IPS DF 6.9 (cell line): ENCODE measurements around the gene SOHLH1.

Source experiments
- DNase-seq: peaks from one replicate; pipeline ENCODE4 v3.0.0-alpha.2; 2013; ENCODE audit warnings: low read depth, low spot score
- H3K27ac ChIP-seq: one replicate; pipeline ENCODE4 v1.5.1; 2013; ENCODE audit warnings: low read length, control low read depth
- H3K27me3 ChIP-seq: 2 replicates; pipeline ENCODE4 v1.6.1; 2013; ENCODE audit warnings: mild to moderate bottlenecking, low read length; ENCODE audit not compliant: control insufficient read depth, insufficient read depth
- H3K36me3 ChIP-seq: 2 replicates; pipeline ENCODE4 v1.6.1; 2013; ENCODE audit warnings: low read length; ENCODE audit not compliant: control insufficient read depth, insufficient read depth
- H3K4me1 ChIP-seq: 2 replicates; pipeline ENCODE4 v1.6.1; 2013; ENCODE audit warnings: low read length; ENCODE audit not compliant: control insufficient read depth, insufficient read depth
- H3K4me3 ChIP-seq: 2 replicates; pipeline ENCODE4 v1.5.1; 2013; ENCODE audit warnings: mild to moderate bottlenecking, low read length
- H3K9me3 ChIP-seq: 2 replicates; pipeline ENCODE4 v1.6.1; 2013; ENCODE audit warnings: low read length, inconsistent platforms; ENCODE audit not compliant: control insufficient read depth, insufficient read depth
- WGBS: extraction: QIAGEN DNeasy Blood & Tissue Kit; methylation state at CpG from one replicate; pipeline ENCODE4 v1.1.7; 2013; ENCODE audit warnings: mixed read lengths, missing lambda C conversion rate; ENCODE audit not compliant: insufficient read length, insufficient coverage; 5-methylcytosine and 5-hydroxymethylcytosine counted together

The SOHLH1 gene

DNA sequence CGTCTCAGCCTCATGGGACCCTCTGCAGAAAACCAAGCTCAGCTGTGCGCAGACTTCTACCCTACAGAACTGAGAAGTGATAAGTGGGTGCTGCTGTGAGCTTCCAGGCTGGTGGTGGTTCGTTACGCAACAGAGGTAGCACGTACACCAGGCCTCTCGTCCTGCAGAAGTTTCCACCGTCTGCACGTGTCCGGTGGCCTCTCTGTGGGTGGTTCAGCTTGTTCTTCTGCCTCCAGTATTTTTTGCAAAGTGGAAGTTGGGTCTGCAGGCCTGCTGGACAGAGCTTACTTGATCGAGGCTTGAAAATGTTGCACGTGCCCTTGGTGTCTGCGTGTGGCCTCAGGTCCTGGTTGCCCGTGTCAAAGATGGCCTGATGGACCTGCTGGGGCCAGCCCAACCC is 30.2 kb upstream of the SOHLH1 start:
- WGBS, result no CpG with 5 or more reads among the region's 13 CpGs
- H3K4me3 ChIP-seq, result no peak overlapping the region
- H3K27me3 ChIP-seq, result no peaks in the 10 kb centered on the region
- peaks cover 3% of the 10 kb centered on the region; the same call in 1 of the 2 replicates for H3K36me3 ChIP-seq
- peaks cover 4% of the 10 kb centered on the region for H3K4me1 ChIP-seq
- DNase-seq, result no peak
- peaks cover 3% of the 10 kb centered on the region for H3K9me3 ChIP-seq
- no peak overlapping the region for H3K27ac ChIP-seq

- peaks cover 3% of the 10 kb centered on the region for H3K9me3 ChIP-seq
- WGBS, result no CpG with 5 or more reads among the region's 18 CpGs
- peaks cover 4% of the 10 kb centered on the region for H3K4me1 ChIP-seq
- no peak overlapping the region for H3K27ac ChIP-seq
- no peak for DNase-seq
- H3K4me3 ChIP-seq, result no peak overlapping the region
- H3K36me3 ChIP-seq, result peaks cover 3% of the 10 kb centered on the region; the same call in 1 of the 2 replicates
- no peaks in the 10 kb centered on the region for H3K27me3 ChIP-seq
Measured at GRCh38 chr9:135728436-135729110, 29.3 kb upstream of the SOHLH1 start.

DNA sequence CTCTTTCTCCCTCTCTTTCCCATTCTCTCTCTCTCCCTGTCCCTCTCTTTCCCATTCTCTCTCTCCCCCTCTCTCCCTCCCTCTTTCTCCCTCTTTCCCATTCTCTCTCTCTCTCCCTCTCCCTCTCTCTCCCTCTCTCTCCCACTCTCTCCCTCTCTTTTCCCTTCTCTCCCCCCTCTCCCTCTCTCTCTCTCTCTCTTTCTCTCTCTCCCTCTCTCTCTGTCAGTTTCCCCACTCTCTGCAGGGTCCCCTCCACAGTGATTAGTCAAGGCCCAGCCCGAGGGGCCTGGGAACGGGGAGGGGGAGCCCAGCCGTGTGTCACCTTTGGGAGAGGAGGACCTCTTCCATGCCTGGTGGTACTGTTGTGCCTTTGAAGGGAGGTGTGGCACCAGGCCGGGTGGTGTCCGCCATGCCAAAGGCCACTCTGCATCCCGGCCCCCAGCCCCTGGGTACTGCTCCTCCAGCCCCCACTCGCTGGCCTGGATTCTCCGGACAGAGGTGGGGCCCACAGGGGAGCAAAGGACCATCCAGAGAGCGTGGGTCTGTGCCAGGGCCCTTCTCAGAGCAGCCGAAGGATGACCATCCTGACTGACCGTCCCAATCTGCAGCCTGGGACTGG is 28.1 kb upstream of the SOHLH1 start:
- no peak for DNase-seq
- Histone ChIP-seq H3K4me1 (peaks cover 4% of the 10 kb centered on the region), H3K36me3 (peaks cover 3% of the 10 kb centered on the region; the same call in 1 of the 2 replicates), H3K4me3 (no peak overlapping the region), H3K9me3 (peaks cover 3% of the 10 kb centered on the region), H3K27me3 (no peaks in the 10 kb centered on the region), H3K27ac (no peak overlapping the region)
- no CpG with 5 or more reads among the region's 11 CpGs for WGBS

DNA sequence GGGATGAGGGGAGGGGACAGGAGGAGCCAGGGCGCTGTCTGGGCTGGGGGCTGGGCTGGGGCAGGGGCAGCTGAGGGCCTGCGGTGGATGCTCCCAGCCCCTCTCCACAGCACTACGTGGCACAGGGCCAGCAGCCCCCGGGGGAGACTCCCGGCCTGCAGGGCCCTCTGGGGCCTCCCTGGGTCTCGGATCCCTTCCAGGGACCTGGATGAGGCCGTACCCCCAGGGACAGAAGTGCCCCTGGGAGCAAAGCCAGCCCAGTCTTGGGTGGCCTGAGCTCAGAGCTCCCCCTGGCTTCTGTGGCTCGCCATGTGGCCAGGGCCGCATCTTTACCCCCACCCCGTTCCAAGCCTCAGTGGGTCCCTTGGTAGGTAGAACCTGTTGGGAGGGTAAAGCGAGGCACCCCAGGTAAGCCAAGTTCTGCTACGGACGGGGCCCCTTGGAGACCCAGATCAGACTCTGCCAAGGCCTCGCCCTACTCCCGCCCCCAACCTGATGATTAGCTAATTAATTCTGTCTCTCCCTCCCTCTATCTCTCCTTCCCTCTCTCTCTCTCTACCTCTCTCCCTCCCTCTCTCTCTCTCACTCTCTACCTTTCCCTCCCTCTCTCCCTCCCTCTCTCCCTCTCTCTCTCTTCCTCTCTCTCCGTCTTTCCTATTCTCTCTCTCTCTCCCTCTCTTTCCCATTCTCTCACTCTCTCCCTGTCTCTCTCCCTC is 27.0 kb upstream of the SOHLH1 start:
- DNase-seq, result no peak
- WGBS, result 93% methylated on average over 1 of the region's 16 CpGs

GRCh38 chr9:135724186-135724787 is 25.0 kb upstream of the SOHLH1 start:
- no CpG with 5 or more reads among the region's 16 CpGs for WGBS

More for the DNA sequence above, 27.0 kb upstream of the SOHLH1 start:
- Histone ChIP-seq H3K27me3 (no peaks in the 10 kb centered on the region), H3K4me3 (no peak overlapping the region), H3K36me3 (peaks cover 3% of the 10 kb centered on the region; the same call in 1 of the 2 replicates), H3K27ac (no peak overlapping the region), H3K9me3 (no peaks in the 10 kb centered on the region; the same call in 1 of the 2 replicates), H3K4me1 (peaks cover 4% of the 10 kb centered on the region)

DNA sequence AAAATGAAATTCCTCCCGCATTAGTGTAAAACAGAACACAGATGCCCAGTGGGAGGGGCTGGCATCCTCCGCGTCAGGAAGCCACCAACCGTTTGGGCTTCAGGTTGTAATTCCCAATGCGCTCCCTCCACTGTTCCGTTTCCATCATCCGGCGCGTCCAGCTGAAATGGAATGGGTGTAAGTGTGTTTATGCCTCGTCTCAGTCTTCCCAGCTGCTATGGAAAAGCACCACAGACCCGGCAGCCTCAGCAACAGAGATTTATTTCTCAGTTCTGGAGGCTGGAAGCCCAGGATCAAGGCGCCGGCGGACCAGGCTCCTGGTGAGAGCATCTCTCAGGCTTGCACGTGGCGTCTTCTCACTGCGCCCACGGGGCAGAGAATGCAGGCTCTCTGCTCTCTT is 23.1 kb upstream of the SOHLH1 start:
- Histone ChIP-seq H3K27me3 (no peaks in the 10 kb centered on the region), H3K27ac (no peak overlapping the region), H3K4me3 (no peak overlapping the region), H3K36me3 (no peaks in the 10 kb centered on the region), H3K4me1 (peaks cover 4% of the 10 kb centered on the region; the same call in 1 of the 2 replicates), H3K9me3 (no peaks in the 10 kb centered on the region)
- DNase-seq, result no peak
- WGBS, result no CpG with 5 or more reads among the region's 18 CpGs

More at GRCh38 chr9:135724186-135724787, 25.0 kb upstream of the SOHLH1 start:
- DNase-seq, result no peak
- Histone ChIP-seq H3K9me3 (no peaks in the 10 kb centered on the region), H3K27ac (no peak overlapping the region), H3K4me3 (no peak overlapping the region), H3K4me1 (peaks cover 6% of the 10 kb centered on the region), H3K36me3 (no peaks in the 10 kb centered on the region), H3K27me3 (no peaks in the 10 kb centered on the region)

DNA sequence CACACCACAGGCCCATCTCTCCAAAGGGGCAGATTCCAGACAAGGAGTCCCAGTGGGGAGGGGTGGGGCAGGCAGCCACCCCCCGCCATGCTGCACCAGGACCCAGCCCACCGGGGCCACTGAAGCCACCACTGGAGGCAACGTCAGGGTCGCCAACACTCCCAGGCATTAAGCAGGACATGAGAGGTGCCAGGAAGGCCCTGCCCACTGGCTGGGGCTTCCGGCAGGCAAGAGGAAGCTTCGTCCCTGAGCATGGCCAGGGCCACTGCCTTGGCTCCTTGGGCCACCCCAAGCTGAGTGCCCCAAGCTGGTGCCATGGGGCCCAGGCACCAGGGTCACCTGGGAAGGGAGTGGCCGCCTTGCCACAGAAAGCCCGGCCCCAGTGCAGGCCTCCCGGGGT is 20.2 kb upstream of the SOHLH1 start:
- Histone ChIP-seq H3K27me3 (peaks cover 7% of the 10 kb centered on the region; the same call in 1 of the 2 replicates), H3K27ac (no peak overlapping the region), H3K4me3 (no peak overlapping the region), H3K36me3 (no peaks in the 10 kb centered on the region), H3K4me1 (peaks cover 3% of the 10 kb centered on the region; the same call in 1 of the 2 replicates), H3K9me3 (no peaks in the 10 kb centered on the region)
- no CpG with 5 or more reads among the region's 9 CpGs for WGBS
- DNase-seq, result no peak

DNA sequence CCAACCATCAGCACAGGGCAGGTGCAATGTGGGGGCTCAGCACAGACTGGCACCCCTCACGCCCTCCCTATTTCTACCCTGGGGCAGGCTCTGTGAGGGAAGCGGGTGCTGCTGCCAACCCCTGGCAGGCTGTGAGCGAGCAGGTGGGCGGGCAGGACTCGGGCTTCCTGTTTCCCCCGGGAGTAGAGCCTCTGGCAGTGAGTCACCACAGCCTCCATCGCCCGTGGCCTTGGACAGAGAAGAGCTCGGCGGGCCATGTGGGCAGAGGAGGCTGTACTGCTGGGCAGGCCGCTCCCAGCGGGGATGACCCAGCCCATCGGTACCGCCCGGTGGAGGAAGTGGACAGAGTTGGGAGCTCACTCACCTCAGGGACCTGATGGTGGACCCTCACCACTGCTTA is 19.3 kb upstream of the SOHLH1 start:
- H3K27ac ChIP-seq, result no peak overlapping the region
- H3K4me1 ChIP-seq, result peaks cover 3% of the 10 kb centered on the region; the same call in 1 of the 2 replicates
- H3K4me3 ChIP-seq, result no peak overlapping the region
- no peak for DNase-seq
- H3K36me3 ChIP-seq, result no peaks in the 10 kb centered on the region
- peaks cover 7% of the 10 kb centered on the region; the same call in 1 of the 2 replicates for H3K27me3 ChIP-seq
- no peaks in the 10 kb centered on the region for H3K9me3 ChIP-seq
- WGBS, result no CpG with 5 or more reads among the region's 15 CpGs

DNA sequence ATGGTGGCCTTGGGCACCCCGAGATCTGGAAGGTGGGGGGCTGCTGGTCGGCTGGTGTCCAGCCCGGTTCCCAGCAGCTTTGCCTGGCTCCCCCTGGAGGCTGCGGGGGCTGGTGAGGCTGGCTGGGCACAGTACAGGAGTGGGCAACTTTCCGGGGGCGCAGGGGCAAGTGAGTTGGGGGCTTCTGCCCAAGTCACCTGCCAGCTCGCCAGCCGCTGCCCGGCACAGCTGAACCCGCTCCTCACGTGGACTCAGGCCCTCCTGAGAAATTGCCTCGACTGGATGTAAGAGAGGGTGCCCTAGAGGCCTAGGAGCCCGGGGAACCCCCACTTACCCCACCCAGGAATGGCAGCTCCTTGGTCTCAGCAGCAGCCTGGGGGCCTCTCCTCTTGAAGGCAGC is 18.1 kb upstream of the SOHLH1 start:
- Histone ChIP-seq H3K4me3 (no peak overlapping the region), H3K27me3 (peaks cover 7% of the 10 kb centered on the region; the same call in 1 of the 2 replicates), H3K4me1 (peaks cover 3% of the 10 kb centered on the region; the same call in 1 of the 2 replicates), H3K9me3 (no peaks in the 10 kb centered on the region), H3K27ac (no peak overlapping the region), H3K36me3 (no peaks in the 10 kb centered on the region; the same call in 1 of the 2 replicates)
- WGBS, result no CpG with 5 or more reads among the region's 13 CpGs
- DNase-seq, result no peak

DNA sequence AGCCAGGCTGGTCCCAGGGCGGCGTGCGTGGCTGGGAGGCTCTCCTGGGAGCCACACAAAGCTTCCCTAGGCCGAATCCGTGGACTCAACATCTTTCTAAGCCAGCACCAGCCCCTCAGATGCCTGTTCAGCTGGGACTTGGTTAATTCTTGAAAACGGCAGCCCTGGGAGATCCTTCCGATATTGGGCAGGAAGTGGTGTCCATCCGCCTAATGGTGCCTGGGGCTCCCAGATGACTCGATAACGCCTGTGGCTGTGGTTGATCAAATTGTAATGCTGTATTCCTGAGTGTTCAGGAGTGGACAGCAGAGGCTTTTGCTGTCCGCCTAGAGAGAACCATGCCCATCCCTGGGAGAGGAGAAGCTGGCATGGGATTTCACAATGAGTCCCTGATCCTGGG is 16.8 kb upstream of the SOHLH1 start:
- Histone ChIP-seq H3K9me3 (no peaks in the 10 kb centered on the region), H3K27me3 (peaks cover 7% of the 10 kb centered on the region; the same call in 1 of the 2 replicates), H3K36me3 (no peaks in the 10 kb centered on the region; the same call in 1 of the 2 replicates), H3K4me3 (no peak overlapping the region), H3K4me1 (peaks cover 3% of the 10 kb centered on the region; the same call in 1 of the 2 replicates), H3K27ac (no peak overlapping the region)
- no CpG with 5 or more reads among the region's 11 CpGs for WGBS
- no peak for DNase-seq
